Measurements from ENCODE around the gene KRTAP19-3. TPM values are rescaled to one million over a fixed set of nuclear protein-coding genes. Genes with fewer than 3 reads are reported as not detected.

Gene KRTAP19-3
- total RNA-seq, 2 donors from 2014 or later, result not detected

Other genes with a start within 250 kb of the KRTAP19-3 start
- not detected for gene KRTAP24-1, start 209.1 kb downstream of the KRTAP19-3 start, total RNA-seq
- not detected for gene KRTAP25-1, start 202.5 kb downstream of the KRTAP19-3 start, total RNA-seq
- gene KRTAP26-1, start 171.7 kb downstream of the KRTAP19-3 start, total RNA-seq, result not detected
- gene KRTAP27-1, start 154.3 kb downstream of the KRTAP19-3 start, total RNA-seq, result not detected
- not detected for gene KRTAP23-1, start 143.4 kb downstream of the KRTAP19-3 start, total RNA-seq
- gene KRTAP13-2, start 119.7 kb downstream of the KRTAP19-3 start, total RNA-seq, result not detected
- gene KRTAP13-1, start 96.0 kb downstream of the KRTAP19-3 start, total RNA-seq, result not detected
- not detected for gene KRTAP13-3, start 66.1 kb downstream of the KRTAP19-3 start, total RNA-seq
- gene KRTAP13-4, start 61.8 kb downstream of the KRTAP19-3 start, total RNA-seq, result not detected
- gene KRTAP15-1, start 51.7 kb downstream of the KRTAP19-3 start, total RNA-seq, result not detected
- gene KRTAP19-1, start 11.6 kb downstream of the KRTAP19-3 start, total RNA-seq, result not detected
- gene KRTAP19-2, start 4.6 kb downstream of the KRTAP19-3 start, total RNA-seq, result not detected
- gene KRTAP19-4, start 5.2 kb upstream of the KRTAP19-3 start, total RNA-seq, result not detected
- gene KRTAP19-5, start 10.1 kb upstream of the KRTAP19-3 start, total RNA-seq, result not detected
- not detected for gene KRTAP19-6, start 49.9 kb upstream of the KRTAP19-3 start, total RNA-seq
- gene KRTAP19-7, start 69.3 kb upstream of the KRTAP19-3 start, total RNA-seq, result not detected
- not detected for gene KRTAP22-2, start 98.4 kb upstream of the KRTAP19-3 start, total RNA-seq
- not detected for gene KRTAP6-3, start 100.4 kb upstream of the KRTAP19-3 start, total RNA-seq
- gene KRTAP6-2, start 106.9 kb upstream of the KRTAP19-3 start, total RNA-seq, result not detected
- gene KRTAP22-1, start 109.1 kb upstream of the KRTAP19-3 start, total RNA-seq, result not detected
- not detected for gene KRTAP6-1, start 121.9 kb upstream of the KRTAP19-3 start, total RNA-seq
- gene KRTAP20-1, start 124.4 kb upstream of the KRTAP19-3 start, total RNA-seq, result not detected
- not detected for gene KRTAP20-4, start 128.6 kb upstream of the KRTAP19-3 start, total RNA-seq
- not detected for gene KRTAP20-2, start 143.2 kb upstream of the KRTAP19-3 start, total RNA-seq
- gene KRTAP20-3, start 150.9 kb upstream of the KRTAP19-3 start, total RNA-seq, result not detected
- gene KRTAP21-3, start 226.8 kb upstream of the KRTAP19-3 start, total RNA-seq, result not detected